DND-41 (cell line): ENCODE measurements around the gene RNF114.

Experiments used
- ATAC-seq: fragments of 200-7000 bp; cut with Tn5 transposase; 3 replicates; pipeline ENCODE4 v1.9.1; 2021; ENCODE audit warnings: low read depth; ENCODE audit not compliant: insufficient read depth
- DNase-seq: peaks from one replicate; pipeline ENCODE4 v3.0.0-alpha.2; 2020
- H2AFZ ChIP-seq: 2 replicates; pipeline ENCODE4 v1.6.0; 2012; ENCODE audit warnings: low read depth, low read length
- H3K27ac ChIP-seq: 2 replicates; pipeline ENCODE4 v1.5.1; 2012; ENCODE audit warnings: low read length, inconsistent platforms
- H3K27me3 ChIP-seq: fragments of 200-600 bp; sonication (generic); 2 replicates; pipeline ENCODE4 v1.6.0; 2012; ENCODE audit warnings: low read length, mild to moderate bottlenecking, inconsistent platforms; ENCODE audit not compliant: insufficient read depth, poor library complexity
- H3K36me3 ChIP-seq: 2 replicates; pipeline ENCODE4 v1.5.1; 2012; ENCODE audit warnings: low read length, inconsistent platforms; ENCODE audit not compliant: insufficient read depth
- H3K4me1 ChIP-seq: 2 replicates; pipeline ENCODE4 v1.5.1; 2012; ENCODE audit warnings: mild to moderate bottlenecking, low read length; ENCODE audit not compliant: insufficient read depth
- H3K4me2 ChIP-seq: 2 replicates; pipeline ENCODE4 v1.6.0; 2012; ENCODE audit warnings: mild to moderate bottlenecking, moderate library complexity, low read length, inconsistent platforms; ENCODE audit not compliant: insufficient read depth
- H3K4me3 ChIP-seq, 2 experiments: fragments of 200-600 bp in 1 of 2; shearing (Covaris generic) in 1 of 2; 2 replicates each; pipeline ENCODE4 v1.5.1; 2012 to 2016; ENCODE audit warnings: inconsistent platforms in 2 of 2, low read length in 2 of 2, mild to moderate bottlenecking in 2 of 2, low read depth in 1 of 2, moderate library complexity in 1 of 2
- H3K79me2 ChIP-seq: 2 replicates; pipeline ENCODE4 v1.6.0; 2012; ENCODE audit warnings: low read length, inconsistent platforms; ENCODE audit not compliant: insufficient read depth
- H3K9ac ChIP-seq: 2 replicates; pipeline ENCODE4 v1.6.0; 2012; ENCODE audit warnings: low read depth, mild to moderate bottlenecking, inconsistent platforms, low read length, moderate library complexity
- H3K9me3 ChIP-seq: 2 replicates; pipeline ENCODE4 v1.5.1; 2012; ENCODE audit warnings: low read length, moderate library complexity, mild to moderate bottlenecking, inconsistent platforms; ENCODE audit not compliant: insufficient read depth, severe bottlenecking
- H4K20me1 ChIP-seq: 2 replicates; pipeline ENCODE4 v1.6.0; 2012; ENCODE audit warnings: low read length; ENCODE audit not compliant: insufficient read depth
- CTCF ChIP-seq: IDR thresholded peaks from 2 replicates; pipeline ENCODE4 v1.5.1; 2012; ENCODE audit warnings: borderline replicate concordance, low read length, moderate library complexity, mild to moderate bottlenecking; ENCODE audit not compliant: poor library complexity, severe bottlenecking; ENCODE audit errors: extremely low read depth
- EZH2 ChIP-seq: IDR thresholded peaks from 3 replicates; pipeline ENCODE4 v1.6.1; 2012; ENCODE audit warnings: borderline replicate concordance, low read depth, mild to moderate bottlenecking, moderate library complexity, low read length, inconsistent platforms; ENCODE audit not compliant: severe bottlenecking

Gene RNF114

GRCh38 chr20:49961413-49961812 is 25.2 kb downstream of the RNF114 start:
- H3K4me3 ChIP-seq, result no peak overlapping the region
- no peak overlapping the region for H2AFZ ChIP-seq
- peaks cover 14% of the 10 kb centered on the region for H3K36me3 ChIP-seq
- H3K27ac ChIP-seq, result no peak overlapping the region
- H3K9me3 ChIP-seq, result no peaks in the 10 kb centered on the region
- ATAC-seq (no peak), DNase-seq (no peak)
- no peak overlapping the region for H3K4me2 ChIP-seq
- H3K9ac ChIP-seq, result no peak overlapping the region
- H3K79me2 ChIP-seq, result no peaks in the 10 kb centered on the region
- H3K27me3 ChIP-seq, result no peaks in the 10 kb centered on the region
- no peaks in the 10 kb centered on the region for H3K4me1 ChIP-seq
- H4K20me1 ChIP-seq, result no peaks in the 10 kb centered on the region
- TF ChIP-seq EZH2, result no peak
- TF ChIP-seq CTCF, result no peak

GRCh38 chr20:49964964-49965780 is 29.0 kb downstream of the RNF114 start:
- ATAC-seq (peak; percentile 61; the same call in 2 of the 3 replicates), DNase-seq (peak; percentile 34)
- H3K27ac ChIP-seq, result no peak overlapping the region
- H3K4me3 ChIP-seq, result no peak overlapping the region
- H3K79me2 ChIP-seq, result no peaks in the 10 kb centered on the region
- no peaks in the 10 kb centered on the region for H3K4me1 ChIP-seq
- H2AFZ ChIP-seq, result no peak overlapping the region
- H3K9ac ChIP-seq, result no peak overlapping the region
- H3K9me3 ChIP-seq, result no peaks in the 10 kb centered on the region
- no peak overlapping the region for H3K4me2 ChIP-seq
- H4K20me1 ChIP-seq, result no peaks in the 10 kb centered on the region
- no peaks in the 10 kb centered on the region for H3K36me3 ChIP-seq
- TF ChIP-seq EZH2 (no peak), CTCF (peak; percentile 70)
- no peaks in the 10 kb centered on the region for H3K27me3 ChIP-seq

- Histone ChIP-seq H3K36me3 (no peaks in the 10 kb centered on the region), H3K4me1 (no peaks in the 10 kb centered on the region)
Observed at GRCh38 chr20:49965781-49966305, 29.6 kb downstream of the RNF114 start.

More at GRCh38 chr20:49965781-49966305, 29.6 kb downstream of the RNF114 start:
- no peaks in the 10 kb centered on the region for H4K20me1 ChIP-seq
- ATAC-seq (no peak), DNase-seq (no peak)
- H3K4me3 ChIP-seq, result no peak overlapping the region
- no peak for TF ChIP-seq EZH2
- TF ChIP-seq CTCF, result no peak
- H3K27me3 ChIP-seq, result no peaks in the 10 kb centered on the region
- H3K9ac ChIP-seq, result no peak overlapping the region
- H3K79me2 ChIP-seq, result no peaks in the 10 kb centered on the region
- H2AFZ ChIP-seq, result no peak overlapping the region
- no peak overlapping the region for H3K27ac ChIP-seq
- H3K4me2 ChIP-seq, result no peak overlapping the region
- H3K9me3 ChIP-seq, result no peaks in the 10 kb centered on the region
